Esophagus muscularis mucosa (tissue), 3 donors: Measurements from ENCODE around the gene CBFA2T3.

Source experiments
- CTCF ChIP-seq, 3 experiments: fragments of 200-600 bp in 2 of 3; fragments of 450-650 bp in 1 of 3; sonication (generic) in 2 of 3; IDR thresholded peaks; one replicate each; pipeline ENCODE4 v1.5.1; 2017 to 2019; ENCODE audit warnings: antibody characterized with exemption in 3 of 3, mild to moderate bottlenecking in 2 of 3, moderate library complexity in 1 of 3
- POLR2A ChIP-seq: fragments of 450-650 bp; IDR thresholded peaks from one replicate; pipeline ENCODE4 v1.6.1; 2017; ENCODE audit warnings: antibody characterized with exemption, moderate library complexity, mild to moderate bottlenecking, low read depth

- TF ChIP-seq CTCF (IDR thresholded peaks at IDR 0.05) (no peak), POLR2A (no peak)
Measured at GRCh38 chr16:88974916-88975215, 2.1 kb downstream of the CBFA2T3 start.
